Erythroblast (primary cell): Measurements from ENCODE around the gene TUFM.

Experiments used
- GATA1 ChIP-seq: IDR thresholded peaks from 2 replicates; pipeline ENCODE4 v1.6.1; 2011; ENCODE audit warnings: low read depth, mild to moderate bottlenecking, control low read depth, low read length, moderate library complexity
- POLR2A ChIP-seq: IDR thresholded peaks from 2 replicates; pipeline ENCODE4 v1.6.1; 2011; ENCODE audit warnings: mild to moderate bottlenecking, low read length

- TF ChIP-seq POLR2A, result no peak
- no peak for TF ChIP-seq GATA1
Measured at GRCh38 chr16:28824717-28824973, 21.5 kb downstream of the TUFM start.
